NCI-H2081 treated with DMSO at 0.1 percent for 48 hours (cell line): Measurements from ENCODE around the gene SLIT3.

Source experiments
- DNase-seq: peaks from one replicate; lab custom pipeline; 2025; lab: John Stamatoyannopoulos, UW

SLIT3 gene

DNA sequence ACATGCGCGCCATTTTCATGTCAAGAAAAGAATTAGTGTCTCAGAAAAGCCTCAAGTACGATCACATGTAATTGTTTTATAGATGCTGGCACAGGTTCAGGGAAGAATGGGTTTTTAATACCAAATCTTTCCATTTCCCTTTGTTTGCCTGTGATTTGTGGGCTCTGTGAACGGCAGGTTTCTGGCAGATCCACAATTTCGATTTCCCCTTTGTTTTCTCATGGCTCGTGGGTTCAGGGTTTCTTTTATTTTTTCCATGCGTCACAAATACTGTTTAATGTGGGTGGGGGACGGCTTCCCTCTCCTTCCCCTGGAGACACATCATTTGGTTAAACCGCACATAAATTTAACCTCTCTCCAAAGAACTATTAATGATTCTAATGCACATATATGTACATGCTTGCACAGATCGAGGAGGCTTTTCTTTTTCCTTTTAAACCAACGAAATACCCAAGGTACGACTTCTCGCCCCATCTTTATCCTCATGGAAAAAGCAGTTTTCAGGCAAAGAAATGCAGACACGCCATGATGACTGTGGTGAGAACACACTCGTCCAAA, 195.9 kb downstream of the SLIT3 start:
- DNase-seq, result no peak

DNA sequence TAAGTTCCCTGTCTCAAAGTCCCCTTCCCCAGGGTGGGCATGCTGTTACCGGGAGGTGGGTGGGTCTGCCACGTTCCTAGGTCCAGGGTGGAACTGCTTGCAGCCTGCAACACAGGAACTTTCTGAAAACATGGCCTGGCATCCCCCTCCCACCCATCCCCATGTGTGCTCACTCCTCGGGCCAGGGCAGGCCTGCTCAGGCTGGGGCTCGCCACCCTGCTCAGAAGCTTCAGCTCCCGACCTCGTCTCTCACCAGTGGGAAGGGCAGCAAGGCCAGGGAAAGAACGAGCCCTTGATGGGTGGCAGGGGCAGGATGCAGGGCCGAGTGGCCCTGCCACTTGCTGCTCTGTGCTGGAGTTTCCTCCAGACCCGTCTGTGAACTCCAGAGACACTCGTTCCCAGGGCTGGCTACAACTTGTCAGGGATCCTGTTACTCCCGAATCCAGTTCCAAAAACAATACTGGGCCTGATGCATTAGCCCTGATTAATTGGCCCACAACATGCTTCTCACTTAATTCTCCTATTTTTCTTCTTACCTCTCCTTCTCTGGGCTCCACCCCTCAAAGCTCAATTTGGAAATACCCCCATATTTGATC, 197.3 kb downstream of the SLIT3 start:
- DNase-seq, result no peak

DNA sequence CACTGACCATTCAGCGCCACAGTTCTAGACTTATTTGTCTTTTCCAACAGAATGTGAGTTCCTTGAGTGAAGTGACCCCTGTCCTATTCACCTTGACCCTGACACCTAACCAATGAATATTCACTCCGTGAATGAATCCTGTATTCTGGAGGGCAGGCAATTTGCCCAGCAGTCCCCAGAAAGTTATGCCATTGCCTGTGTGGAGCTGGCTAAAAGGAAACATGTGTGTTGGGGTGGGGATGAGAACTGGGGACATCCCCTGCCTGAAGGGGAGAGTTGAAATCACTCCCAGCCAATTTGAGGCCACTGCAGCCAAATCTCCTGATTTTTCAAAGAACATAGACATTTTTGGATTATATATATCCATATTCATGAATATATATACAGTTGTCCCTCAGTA, 199.0 kb downstream of the SLIT3 start:
- no peak for DNase-seq

DNA sequence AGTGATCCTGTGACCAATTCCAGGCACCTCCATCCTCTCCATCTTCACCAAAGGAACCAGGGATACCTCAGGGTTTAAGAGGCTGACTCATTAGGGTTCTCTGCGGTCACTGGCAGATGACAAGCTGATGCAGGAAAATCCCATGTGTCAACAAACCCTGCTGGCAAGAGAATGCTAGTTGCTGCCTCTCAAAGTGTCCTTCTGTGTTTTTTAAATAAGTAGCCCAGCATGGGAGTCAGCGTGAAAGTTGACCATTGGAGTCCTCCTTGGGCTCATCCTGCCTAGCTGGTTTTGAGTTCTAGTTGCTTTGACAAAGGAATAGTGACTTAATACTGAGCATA, 200.2 kb downstream of the SLIT3 start:
- no peak for DNase-seq

DNA sequence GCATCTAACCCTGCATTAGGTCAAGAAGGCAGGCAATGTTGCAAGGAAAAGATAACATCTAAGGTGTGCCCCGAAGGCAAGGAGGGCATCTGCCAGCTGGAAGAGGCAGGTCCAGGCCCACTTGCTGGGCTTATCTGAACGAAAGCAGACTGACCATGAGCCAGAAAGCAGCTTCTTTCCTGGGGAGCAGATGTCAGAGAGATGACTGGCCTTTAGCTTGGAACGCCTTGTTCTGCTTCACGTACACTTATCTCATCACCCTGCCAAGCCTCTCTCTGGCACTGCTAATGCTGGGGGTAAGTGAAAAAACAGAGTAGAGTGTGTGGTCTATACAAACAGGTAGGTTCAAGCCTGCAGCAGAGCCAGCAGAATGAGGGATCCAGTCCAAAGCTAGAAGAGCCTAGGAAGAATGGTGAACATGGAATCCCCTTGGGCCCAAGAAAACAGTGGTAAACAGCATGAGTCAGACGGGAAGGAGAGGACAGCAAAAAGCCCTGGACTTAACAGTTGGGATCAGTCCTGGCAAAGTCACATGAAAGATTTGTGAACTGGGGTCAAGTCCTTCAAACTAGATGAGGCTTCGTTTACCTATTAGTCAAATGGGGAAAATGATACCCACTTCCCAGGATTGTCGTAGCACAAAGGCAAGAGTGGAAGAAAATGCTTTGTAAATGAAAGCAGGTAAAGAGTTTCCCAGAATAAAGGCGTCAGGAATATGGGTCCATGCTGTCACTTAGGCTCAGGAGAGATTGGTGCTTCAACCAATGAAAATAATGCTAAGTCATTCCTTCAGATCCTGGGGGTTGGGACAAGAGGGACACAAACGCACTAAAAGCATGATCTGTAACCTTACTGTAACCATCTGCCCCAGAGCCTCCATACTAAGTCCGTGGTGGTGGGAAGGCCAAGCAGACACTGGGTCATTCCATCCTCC, 200.9 kb downstream of the SLIT3 start:
- DNase-seq, result no peak

DNA sequence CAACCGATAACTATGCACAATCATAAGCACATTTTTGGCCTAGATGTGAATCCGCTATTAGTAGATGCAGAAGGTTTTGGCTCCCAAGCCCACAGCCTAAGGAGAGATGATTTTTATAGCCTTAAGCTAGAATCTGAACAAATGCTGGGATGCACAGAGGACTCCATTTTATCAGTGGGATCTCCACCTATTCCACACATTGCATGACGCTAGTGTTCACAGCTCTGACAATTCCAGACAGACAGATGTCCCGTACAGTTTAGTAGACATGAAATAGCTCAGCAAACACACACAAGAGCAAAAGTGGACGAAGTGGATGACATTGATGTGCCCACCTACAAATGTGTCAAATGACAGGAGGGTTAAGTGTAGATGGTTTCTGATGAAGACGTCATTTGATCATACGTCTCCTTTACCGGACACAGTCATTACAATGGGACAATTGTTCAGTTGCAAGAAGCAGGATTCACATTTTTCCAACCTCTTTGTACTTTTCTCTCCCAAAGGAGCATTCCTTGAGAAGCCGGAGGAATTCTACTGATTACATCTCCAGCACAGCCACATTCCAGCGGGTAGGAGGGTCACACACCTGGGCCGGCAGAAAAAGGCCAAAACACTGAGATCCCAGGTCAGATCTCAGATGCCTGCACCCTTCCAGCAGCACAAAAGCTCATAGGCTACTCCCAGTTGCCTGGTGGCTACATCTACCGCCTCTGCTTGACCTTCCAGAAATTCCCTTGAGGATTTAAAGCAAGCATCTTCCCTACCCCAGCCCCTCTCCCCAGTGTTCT, 202.4 kb downstream of the SLIT3 start:
- DNase-seq, result no peak

DNA sequence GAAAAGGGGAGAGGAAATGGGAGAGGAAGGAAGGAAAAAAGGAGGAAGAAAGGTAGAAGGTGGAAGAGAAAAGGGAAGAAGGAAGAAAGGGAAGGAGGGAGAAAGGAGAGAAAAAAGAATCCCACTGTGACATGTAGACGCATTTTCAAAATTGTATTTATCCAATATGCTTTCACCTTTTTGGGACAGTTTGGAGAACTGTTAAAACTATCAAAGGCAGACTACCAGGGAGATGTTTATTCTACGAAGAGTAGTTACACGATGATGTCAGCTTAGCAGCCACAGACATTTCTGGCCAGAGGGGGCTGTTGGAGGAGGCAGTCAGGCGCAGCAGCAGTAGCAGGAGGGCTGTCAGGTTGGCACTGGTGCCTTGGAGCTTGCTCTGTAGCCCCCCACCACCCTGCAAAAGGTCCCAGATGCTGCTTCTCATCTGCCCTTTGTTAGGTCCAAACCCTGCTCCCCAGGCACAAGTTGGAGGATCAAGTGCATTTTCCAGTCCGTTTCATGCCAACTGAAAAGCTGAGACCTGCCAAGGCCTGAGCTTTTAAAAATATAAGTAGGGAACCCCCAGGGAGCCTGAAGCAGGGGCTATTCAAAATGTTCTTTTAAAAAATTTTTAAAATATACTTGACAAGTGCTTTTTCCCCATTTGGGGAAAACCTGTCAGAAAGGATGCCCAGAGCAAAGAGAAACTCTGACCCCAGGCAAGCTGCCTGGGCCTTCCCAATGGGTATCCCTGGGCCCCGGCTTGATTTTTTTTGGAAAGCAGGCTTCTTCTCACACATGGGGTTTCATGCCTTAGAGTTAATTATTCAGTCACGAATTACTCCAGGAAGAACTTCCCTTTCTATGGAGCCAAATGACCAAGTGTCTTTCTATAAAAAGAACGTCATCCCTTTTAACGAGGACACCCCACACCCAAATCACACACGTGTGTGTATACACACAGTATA, 203.3 kb downstream of the SLIT3 start:
- no peak for DNase-seq

DNA sequence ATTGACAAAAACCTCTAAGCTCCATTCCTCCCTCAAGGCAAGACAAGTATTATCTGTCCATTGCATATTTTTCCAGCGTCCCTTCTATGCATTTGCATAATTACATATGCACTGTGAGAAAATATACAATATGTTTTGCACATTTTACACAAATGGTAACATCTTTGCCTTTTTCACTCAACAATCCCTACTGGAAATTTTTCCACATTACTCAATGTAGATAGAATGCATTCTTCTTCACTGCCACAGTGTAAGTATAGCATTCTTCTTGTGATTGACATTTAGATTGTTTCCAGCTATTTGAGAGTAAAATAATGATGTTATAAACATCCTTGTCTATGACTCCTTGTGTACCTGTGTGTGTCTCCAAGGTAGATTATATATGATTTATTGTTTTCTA, 205.0 kb downstream of the SLIT3 start:
- no peak for DNase-seq

DNA sequence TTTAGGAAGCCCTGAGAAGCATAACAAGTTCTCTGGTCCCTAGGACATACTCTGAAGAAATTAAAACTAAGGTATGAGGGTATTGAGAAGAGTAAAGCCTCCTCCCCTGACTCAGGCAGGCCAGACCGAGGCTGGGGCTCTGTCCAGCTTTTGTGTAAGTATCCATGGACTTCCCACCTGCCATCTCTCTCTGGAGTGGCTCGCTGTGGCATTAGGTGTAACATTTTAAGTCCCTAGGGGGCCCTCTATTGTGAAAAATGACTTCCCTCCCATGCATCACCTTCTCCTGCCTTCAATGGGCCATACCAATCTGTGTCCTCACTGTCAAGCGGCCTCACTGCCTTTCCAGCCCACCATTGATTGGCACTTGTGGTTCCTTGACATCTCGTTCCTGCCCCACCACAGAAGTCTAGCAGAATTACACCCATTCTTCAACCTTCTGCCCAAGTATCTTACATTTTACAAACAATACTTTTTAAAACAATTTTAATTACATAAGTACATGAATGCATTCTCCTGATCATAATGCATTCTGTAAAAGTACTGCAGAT, 205.5 kb downstream of the SLIT3 start:
- DNase-seq, result no peak

DNA sequence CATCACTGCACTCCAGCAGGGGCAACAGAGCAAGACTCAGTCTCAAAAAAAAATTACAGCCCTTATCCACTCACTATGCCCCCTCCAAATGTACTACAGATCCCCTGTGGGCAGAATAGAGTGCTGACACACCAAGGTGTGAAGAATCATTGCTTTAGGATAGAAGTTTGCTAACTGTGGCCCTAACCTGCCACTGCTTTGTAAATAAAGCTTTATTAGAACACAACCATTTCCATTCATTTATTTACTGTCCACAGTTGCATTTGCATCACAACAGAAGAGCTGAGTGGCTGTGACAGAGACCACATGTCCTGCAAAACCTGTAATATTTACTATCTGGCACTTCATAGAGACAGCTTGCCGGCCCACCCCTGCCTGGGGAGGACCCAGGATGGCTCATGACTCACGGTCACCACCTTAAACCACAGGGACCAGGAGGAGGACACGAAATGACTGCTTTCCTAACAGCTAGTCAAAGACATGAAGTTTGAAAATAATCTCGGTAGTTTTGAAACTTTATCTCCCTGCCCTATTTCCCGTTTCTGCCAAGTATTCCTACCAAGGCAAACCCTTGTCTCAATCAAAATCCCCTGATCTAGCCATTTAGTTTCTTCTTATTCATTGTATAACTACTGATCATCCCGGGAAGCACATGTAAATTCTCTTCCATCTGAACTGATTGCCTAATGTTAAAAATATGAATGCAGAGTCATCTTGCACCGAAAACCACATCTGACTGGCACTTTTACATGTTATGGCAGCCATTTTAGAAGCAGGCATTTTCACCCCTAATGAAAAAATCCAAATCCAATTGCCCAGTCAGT, 206.1 kb downstream of the SLIT3 start:
- DNase-seq, result no peak

DNA sequence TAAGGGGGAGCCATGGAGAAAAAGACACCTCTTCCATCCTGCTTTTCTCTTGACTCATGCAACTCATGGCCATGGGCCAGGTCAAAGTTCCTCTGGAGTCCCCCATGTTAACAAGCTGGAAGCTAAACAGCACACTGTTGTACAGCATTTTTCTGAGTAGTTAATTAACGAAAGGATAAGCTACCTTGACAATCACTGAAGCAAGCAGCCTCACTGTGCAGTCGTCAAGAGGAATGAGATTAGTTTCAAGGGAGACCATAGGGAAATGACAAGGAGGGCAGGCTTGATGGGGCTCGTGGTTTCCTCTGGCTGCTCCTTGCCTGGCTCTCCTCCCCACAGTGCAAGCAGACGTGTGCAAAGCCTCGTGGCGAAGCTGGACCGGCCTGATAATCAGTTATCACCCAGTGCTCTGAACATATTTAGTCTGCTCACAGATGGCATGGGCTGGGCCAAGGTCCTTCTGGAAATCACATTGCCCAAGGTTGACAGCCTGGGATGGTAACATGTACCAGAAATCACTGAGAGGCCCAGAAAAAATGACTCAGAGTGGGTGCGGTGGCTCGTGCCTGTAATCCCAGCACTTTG, 209.5 kb downstream of the SLIT3 start:
- DNase-seq, result no peak

DNA sequence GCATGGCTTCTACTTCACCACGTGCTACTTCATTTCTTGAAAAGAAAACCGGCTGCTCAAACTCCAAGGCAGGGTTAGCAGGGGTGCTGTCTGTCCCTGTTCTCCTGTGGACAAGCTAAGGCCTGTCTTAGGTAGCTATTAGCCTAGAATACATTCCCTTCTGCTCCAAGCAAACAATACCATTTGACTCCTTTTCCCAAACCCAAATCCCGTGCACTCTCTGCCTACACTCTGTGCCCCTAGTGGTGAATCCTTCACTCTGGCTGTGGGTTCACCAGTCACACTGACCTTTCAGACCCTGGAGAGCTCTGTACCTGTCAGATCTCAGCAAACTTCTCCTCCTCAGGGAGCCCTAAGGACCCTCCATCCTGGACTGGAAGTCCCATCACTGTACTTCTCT, 211.6 kb downstream of the SLIT3 start:
- no peak for DNase-seq

DNA sequence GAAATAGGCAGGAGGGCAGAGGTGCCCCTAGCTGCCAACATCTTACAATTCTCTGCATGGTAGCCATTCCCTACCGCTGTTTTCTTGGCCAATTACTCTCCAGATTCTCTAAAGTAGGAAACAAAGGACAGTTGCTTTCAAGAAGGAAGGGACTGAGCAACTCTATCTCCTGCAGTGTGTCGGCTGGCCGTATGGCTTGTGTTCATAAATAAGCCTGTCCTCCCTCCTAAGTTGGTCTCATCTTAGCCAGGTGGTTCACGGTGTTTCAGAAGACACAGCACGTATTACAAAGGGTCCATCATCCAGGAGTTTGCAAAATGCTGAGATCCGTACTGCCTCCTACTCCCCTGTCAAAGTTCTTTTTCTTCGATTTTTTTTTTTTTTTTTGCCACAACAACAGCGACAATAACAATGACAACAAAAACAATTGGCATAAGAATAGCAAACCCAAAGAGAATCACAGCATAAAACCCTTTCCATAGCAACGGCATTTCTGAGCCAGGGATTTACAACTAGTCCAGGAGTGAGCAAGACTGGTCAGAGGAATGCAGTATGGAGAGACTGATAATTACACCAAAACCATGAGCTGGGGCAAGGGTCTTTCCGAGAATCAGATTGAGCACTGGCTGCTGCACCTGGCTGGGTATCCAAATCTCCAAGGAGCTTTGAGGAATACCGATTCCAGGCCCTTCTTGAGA, 212.8 kb downstream of the SLIT3 start:
- DNase-seq, result no peak

DNA sequence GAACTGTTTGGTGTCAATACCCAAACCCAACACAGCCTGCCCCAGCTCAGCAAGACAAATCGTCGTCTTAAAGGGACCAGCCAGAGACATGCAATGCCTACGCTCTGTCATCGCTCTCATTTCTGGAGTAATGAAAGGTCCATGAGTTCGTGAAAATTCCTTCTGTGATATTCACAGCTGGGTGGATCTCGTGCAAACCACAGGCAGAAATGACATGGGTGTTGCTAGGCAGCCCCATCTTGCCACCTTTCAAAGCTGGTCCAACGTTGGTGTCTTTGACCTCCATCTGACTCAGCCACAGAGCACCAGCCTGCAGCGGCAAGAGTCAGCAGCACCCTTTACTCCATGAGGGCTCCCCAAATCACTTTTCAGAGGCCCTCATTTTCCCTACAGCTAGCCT, 215.3 kb downstream of the SLIT3 start:
- no peak for DNase-seq

DNA sequence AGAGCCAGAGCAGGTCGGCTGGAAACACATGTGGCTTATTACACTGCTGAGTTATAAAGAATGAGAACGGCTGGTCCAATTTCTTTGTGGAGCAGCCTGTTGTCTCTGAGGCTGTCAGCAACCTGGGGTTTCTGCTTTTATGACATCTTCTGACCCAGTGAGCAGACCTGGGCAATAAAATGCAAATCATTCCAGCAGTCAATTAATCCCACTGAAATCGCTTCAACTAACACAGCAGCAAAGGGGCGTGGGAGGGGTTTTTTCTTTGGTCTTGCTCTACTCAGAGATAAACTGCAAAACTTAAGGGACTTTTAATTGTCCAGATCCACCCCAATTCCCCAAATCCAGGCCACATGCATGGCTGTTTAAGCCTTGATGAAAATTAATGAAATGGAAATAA, 215.7 kb downstream of the SLIT3 start:
- DNase-seq, result no peak

DNA sequence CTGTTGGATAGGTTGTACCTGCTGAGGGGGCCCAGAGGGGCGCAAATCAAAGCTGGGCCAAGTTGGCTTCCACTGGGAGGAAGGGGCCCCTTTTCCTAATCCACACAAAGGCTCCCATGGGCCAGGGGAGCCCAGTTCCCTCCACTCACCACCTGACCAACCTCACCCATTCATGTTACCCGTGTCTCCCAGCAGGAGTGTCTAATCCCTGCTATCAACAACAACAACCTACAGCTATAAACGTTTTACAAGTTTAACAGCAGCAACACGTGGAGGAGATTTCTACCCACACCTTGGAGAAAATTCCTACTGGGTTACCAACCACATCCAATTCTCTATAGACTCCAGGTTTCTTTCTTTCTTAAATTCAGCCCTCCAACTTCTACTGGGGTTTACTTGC, 216.2 kb downstream of the SLIT3 start:
- DNase-seq, result no peak

DNA sequence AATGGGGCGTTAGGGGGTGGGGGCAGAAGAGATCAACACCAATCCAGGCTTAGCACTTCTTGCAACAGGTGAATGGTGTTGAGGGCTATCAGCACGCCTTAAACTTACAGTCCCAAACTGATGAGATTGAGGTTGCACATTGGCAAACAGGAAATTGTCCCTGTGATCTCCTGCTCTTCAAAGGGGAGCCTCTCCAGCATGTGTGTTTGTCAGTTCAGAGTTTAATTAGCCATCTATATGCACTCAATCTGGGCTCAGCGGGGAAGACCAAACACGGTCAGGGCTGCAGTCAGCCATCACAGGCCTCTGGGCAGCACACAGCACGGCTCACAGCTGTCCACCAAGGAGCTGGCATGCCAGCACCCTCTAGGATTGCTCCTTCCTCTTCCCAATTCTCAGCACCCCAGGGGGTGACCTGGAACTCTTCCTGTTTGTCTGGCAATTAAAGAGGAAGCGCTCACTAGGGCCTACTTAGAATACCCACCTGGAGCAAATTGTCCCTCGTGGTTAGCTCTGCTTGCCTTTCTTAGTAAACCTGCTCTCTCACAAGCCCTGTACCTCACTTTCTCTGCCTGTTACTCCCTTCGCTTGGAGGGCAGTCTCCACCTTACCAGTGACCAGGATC, 217.4 kb downstream of the SLIT3 start:
- DNase-seq, result no peak

DNA sequence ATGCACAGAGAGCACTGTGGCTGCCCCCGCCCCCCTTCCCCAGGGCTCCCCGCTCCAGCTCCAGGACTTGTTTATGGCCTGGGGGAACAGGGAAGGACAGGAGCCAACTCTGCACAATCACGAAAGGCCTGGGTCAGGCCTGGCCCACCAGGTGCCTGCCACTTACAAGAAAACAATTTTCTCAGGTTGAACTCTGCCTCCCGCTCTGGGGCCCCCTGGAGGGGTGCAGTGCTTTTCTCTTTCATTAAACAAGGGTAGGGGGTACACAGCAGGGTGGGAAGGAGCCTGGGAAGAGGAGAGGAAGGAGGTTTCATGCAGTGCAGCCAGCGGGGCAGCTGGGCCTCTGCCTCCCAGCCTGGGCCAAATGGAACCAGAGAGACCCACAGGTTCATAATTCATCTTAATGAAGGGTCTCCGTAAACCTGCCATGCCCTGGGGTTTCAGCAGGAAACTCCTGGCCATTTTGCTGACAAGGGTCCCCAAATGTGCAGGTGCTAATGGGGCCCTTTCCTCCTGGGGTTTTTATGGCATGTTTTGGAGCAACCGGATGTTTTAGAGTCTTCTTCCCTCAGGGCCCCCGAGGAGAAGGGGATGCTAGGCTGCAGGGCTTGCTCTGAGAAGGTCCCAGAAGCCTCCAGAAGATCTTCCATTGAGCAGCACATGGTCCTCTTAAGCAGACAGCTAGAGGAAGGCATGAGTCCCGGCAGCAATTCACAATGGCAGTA, 219.8 kb downstream of the SLIT3 start:
- no peak for DNase-seq
